NB4 (cell line): ENCODE measurements around the gene TPST1.
"Not testable (repeated sequence)": the region's sequence is repeated elsewhere in the genome, so short reads cannot be mapped to it uniquely, and the experiment has no call there.

Experiments
- MYC ChIP-seq: IDR thresholded peaks from 2 replicates; pipeline ENCODE4 v1.6.1; 2011; ENCODE audit warnings: low read depth, low read length
- POLR2A ChIP-seq: IDR thresholded peaks from 2 replicates; pipeline ENCODE4 v1.6.1; 2011; ENCODE audit warnings: mild to moderate bottlenecking; ENCODE audit not compliant: insufficient read length; ENCODE audit errors: extremely low read depth
- TF ChIP-seq, protein P1 (sequence below): IDR thresholded peaks from one replicate; pipeline ENCODE4 v1.5.1; 2012; ENCODE audit warnings: low read depth, low read length
- TF ChIP-seq, protein P2 (sequence below): IDR thresholded peaks from 2 replicates; pipeline ENCODE4 v1.6.1; 2011; ENCODE audit warnings: low read depth, low read length

DNA sequence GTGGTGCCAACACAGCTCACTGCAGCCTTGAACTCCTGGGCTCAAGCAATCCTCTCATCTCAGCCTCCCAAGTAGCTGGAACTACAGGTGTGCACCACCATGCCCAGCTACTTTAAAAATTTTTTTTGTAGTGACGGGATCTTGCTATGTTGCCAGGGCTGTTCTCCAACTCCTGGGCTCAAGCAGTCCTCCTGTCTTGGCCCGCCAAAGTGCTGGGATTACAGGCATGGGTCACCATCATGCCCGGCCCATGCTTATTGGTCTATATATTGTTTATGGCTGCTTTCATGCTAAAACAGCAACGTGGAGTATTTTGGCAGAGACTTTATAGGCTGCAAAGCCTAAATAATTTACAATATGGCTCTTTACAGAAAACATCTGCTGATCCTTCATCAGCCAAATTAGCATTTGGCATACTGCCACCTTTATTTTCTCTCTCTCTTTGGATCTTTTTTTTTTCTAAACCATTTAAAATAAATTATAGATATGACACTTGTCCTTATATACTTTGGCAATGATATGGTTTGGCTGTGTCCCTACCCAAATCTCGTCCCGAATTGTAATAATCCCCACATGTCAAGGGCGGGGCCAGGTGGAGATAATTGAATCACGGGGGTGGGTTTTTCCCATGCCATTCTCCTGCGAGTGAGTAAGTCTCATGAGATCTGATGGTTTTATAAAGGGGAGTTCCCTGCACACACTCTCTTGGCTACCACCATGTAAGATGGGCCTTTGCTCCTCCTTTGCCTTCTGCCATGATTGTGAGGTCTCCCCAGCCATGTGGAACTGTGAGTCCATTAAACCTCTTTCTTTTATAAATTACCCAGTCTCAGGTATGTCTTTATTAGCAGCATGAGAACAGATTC, 32.4 kb upstream of the TPST1 start:
- TF ChIP-seq, protein P1, sequence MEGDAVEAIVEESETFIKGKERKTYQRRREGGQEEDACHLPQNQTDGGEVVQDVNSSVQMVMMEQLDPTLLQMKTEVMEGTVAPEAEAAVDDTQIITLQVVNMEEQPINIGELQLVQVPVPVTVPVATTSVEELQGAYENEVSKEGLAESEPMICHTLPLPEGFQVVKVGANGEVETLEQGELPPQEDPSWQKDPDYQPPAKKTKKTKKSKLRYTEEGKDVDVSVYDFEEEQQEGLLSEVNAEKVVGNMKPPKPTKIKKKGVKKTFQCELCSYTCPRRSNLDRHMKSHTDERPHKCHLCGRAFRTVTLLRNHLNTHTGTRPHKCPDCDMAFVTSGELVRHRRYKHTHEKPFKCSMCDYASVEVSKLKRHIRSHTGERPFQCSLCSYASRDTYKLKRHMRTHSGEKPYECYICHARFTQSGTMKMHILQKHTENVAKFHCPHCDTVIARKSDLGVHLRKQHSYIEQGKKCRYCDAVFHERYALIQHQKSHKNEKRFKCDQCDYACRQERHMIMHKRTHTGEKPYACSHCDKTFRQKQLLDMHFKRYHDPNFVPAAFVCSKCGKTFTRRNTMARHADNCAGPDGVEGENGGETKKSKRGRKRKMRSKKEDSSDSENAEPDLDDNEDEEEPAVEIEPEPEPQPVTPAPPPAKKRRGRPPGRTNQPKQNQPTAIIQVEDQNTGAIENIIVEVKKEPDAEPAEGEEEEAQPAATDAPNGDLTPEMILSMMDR: not testable (repeated sequence)
- not testable (repeated sequence) for TF ChIP-seq POLR2A, MYC
- TF ChIP-seq, protein P2, sequence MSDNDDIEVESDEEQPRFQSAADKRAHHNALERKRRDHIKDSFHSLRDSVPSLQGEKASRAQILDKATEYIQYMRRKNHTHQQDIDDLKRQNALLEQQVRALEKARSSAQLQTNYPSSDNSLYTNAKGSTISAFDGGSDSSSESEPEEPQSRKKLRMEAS: not testable (repeated sequence)
